Small intestine (tissue), 7 donors: ENCODE measurements around the gene CHD9. TPM values are rescaled to one million over a fixed set of nuclear protein-coding genes. Genes with fewer than 3 reads are reported as not detected.
A peak's percentile ranks its signal among the peaks of the same experiment; 100 is the strongest.

ENCODE experiments used
- DNase-seq, 2 donors: peaks; one replicate each; pipeline versions ENCODE4 v3.0.0 to v3.0.0-alpha.2; 2013
- FAIRE-seq: peaks from 2 replicates; lab custom pipeline; 2012; peaks lifted over from hg19 to GRCh38; lab: Jason Lieb, UNC
- H3K27ac ChIP-seq, 3 donors: one replicate each; pipeline ENCODE4 v1.5.1; 2013; ENCODE audit warnings: low read length in 2 of 3, mild to moderate bottlenecking in 2 of 3, control low read depth in 1 of 3, inconsistent platforms in 1 of 3, low read depth in 1 of 3, moderate library complexity in 1 of 3
- H3K27me3 ChIP-seq, 3 donors: one replicate each; pipeline ENCODE4 v1.6.1; 2013; ENCODE audit warnings: low read length in 3 of 3, inconsistent platforms in 1 of 3; ENCODE audit not compliant: control insufficient read depth in 3 of 3, insufficient read depth in 3 of 3
- H3K36me3 ChIP-seq, 3 donors: one replicate each; pipeline ENCODE4 v1.6.1; 2013; ENCODE audit warnings: low read length in 3 of 3, inconsistent platforms in 1 of 3, low read depth in 1 of 3, mild to moderate bottlenecking in 1 of 3, moderate library complexity in 1 of 3; ENCODE audit not compliant: control insufficient read depth in 3 of 3, insufficient read depth in 2 of 3
- H3K4me1 ChIP-seq, 3 donors: one replicate each; pipeline ENCODE4 v1.6.1; 2013; ENCODE audit warnings: low read length in 2 of 3, inconsistent platforms in 1 of 3, low read depth in 1 of 3, mild to moderate bottlenecking in 1 of 3, moderate library complexity in 1 of 3; ENCODE audit not compliant: control insufficient read depth in 3 of 3, insufficient read depth in 2 of 3
- H3K4me3 ChIP-seq, 3 donors: one replicate each; pipeline ENCODE4 v1.5.1; 2013; ENCODE audit warnings: low read length in 3 of 3, control low read depth in 1 of 3, inconsistent platforms in 1 of 3, low read depth in 1 of 3, mild to moderate bottlenecking in 1 of 3, moderate library complexity in 1 of 3
- H3K9me3 ChIP-seq, 2 donors: one replicate each; pipeline ENCODE4 v1.6.1; 2013; ENCODE audit warnings: low read depth in 1 of 2, low read length in 1 of 2; ENCODE audit not compliant: control insufficient read depth in 2 of 2, insufficient read depth in 1 of 2
- WGBS, 3 donors: extraction: QIAGEN DNeasy Blood & Tissue Kit; methylation state at CpG; one replicate each; pipeline ENCODE4 v1.1.7; 2013; 5-methylcytosine and 5-hydroxymethylcytosine counted together
- polyA plus RNA-seq, 4 donors: library from polyadenylated mRNA; stranded (reverse) in 3 of 4; unstranded in 1 of 4; fragments of 200-250 nt in 3 of 4; fragments of 120-200 nt in 1 of 4; gene quantifications; one replicate each; pipeline versions ENCODE4 v1.2.1 to v1.2.3, GENCODE V29; 2013
- donor health status: healthy with polysubstance abuse.
- donor health status: control.
- donor health status: control.
- donor health status: Bipolar disorder and iron deficiency.
- donor health status: healthy.

Gene CHD9
- polyA plus RNA-seq, 4 donors = 7.6 to 33.5 (median 11.2) TPM

DNA sequence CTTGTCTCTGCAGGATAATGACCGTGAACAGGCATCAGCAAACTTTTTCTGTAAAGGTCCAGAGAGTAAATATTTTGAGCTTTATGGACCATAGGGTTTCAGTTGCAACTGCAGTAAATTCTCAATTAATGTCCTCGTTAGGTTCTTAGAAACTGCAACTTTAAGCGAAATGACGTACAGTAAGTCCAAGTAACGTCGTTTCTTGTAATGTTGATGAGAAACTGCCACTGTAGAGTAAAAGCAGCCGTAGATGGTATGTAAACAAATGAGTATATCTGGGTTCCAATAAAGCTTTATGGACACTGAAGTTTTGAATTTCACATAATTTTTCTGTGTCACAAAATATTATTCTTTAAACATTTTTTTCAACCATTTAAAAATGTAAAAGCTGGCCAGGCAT, 4.9 kb downstream of the CHD9 start:
- H3K27ac ChIP-seq = no peak overlapping the region
- peaks cover 0 to 12% (median 12%) of the 10 kb centered on the region in 3 donors for H3K4me1 ChIP-seq
- H3K4me3 ChIP-seq = no peak overlapping the region
- 68 to 93% (median 92%) methylated on average over 7 of the region's 7 CpGs for WGBS, 3 donors
- no peaks in the 10 kb centered on the region for H3K27me3 ChIP-seq
- FAIRE-seq (no peak), DNase-seq (no peak)
- H3K36me3 ChIP-seq = peaks cover 0 to 5% (median 0%) of the 10 kb centered on the region in 3 donors
- H3K9me3 ChIP-seq = no peaks in the 10 kb centered on the region

DNA sequence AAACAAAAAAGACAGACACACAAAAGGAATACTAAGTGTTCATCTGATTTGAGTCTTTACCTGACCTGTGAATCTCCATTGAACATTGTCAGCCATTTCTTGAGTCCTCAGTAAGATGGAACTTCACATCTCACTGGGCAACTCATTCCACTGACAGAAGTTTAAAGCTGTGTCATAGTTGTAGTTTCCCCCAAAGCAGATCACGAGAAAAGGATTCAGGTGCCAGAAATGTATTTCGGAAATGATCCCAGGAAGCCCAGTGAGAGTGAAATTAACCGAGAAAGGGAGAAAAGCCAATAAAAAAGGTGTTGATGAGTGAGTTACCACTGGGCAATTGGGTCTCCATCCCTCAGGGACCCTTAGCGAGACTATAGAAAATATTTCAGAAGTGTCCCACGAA, 6.5 kb downstream of the CHD9 start:
- peaks cover 0 to 5% (median 0%) of the 10 kb centered on the region in 3 donors for H3K36me3 ChIP-seq
- no peaks in the 10 kb centered on the region for H3K9me3 ChIP-seq
- DNase-seq = no peak
- H3K4me1 ChIP-seq = peaks cover 0 to 9% (median 8%) of the 10 kb centered on the region in 3 donors
- no peak for FAIRE-seq
- WGBS, 3 donors = 82 to 88% (median 87%) methylated on average over 5 of the region's 5 CpGs
- H3K27me3 ChIP-seq = no peaks in the 10 kb centered on the region
- peak overlapping the region in 2 of 3 donors; percentile 48 to 52 for H3K27ac ChIP-seq
- H3K4me3 ChIP-seq = no peak overlapping the region

DNA sequence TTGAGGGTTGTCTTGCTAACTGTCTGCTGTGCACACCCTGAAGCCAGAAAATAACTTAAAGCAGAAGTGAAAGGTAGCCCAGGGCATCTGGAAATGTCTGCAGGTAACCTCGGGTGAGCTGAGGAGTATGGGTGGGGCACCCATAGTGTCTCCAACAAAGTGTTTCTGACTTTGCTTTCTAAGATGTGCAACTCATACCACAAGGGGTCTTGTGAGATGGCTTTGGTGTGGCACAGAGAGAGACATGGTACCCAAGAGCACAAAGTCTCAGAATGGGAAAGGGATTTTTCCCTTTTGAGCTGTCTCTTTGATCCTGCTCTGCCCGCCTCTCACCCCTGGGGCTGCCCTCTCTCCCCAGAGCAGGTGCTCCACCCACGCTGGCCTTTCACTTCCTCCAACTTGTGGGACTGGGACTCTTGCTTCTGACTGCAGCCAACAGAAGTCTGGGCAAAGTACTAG, 6.9 kb downstream of the CHD9 start:
- 4 to 24% (median 22%) methylated on average over 3 of the region's 3 CpGs for WGBS, 3 donors
- H3K36me3 ChIP-seq = peaks cover 0 to 5% (median 0%) of the 10 kb centered on the region in 3 donors
- peak overlapping the region; percentile 4 to 52 (median 48) for H3K27ac ChIP-seq
- no peaks in the 10 kb centered on the region for H3K27me3 ChIP-seq
- peaks cover 0 to 8% (median 6%) of the 10 kb centered on the region in 3 donors for H3K4me1 ChIP-seq
- peak; percentile 71 to 89 for DNase-seq
- no peaks in the 10 kb centered on the region for H3K9me3 ChIP-seq
- H3K4me3 ChIP-seq = no peak overlapping the region
- FAIRE-seq = no peak

DNA sequence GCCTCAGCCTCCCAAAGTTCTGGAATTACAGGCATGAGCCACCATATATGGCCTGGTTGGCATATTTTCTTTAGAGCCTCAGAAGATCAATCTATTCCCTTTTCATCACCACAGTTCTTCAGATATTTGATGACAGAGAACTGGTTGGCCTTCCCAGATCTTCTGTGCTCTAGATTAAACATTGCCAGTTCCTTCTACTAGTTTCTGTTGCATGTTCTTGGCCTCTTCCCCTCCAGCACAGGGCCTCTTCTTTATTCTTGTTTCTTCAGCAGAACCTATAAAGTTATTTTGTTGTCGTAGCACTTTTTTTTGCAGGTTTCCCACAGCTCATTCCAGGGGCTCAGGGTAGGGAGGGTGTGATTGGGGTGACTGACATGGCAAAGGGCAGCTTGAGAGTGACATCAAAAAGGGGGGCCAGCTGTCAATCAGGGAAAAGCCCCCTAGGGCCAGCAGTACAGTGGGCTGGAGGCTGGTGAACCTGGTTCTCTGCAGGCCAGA, 9.3 kb downstream of the CHD9 start:
- no peak overlapping the region for H3K27ac ChIP-seq
- 90 to 94% (median 93%) methylated on average over 1 of the region's 1 CpG for WGBS, 3 donors
- DNase-seq = no peak
- peaks cover 0 to 8% (median 6%) of the 10 kb centered on the region in 3 donors for H3K4me1 ChIP-seq
- H3K27me3 ChIP-seq = no peaks in the 10 kb centered on the region
- no peaks in the 10 kb centered on the region for H3K9me3 ChIP-seq
- no peak overlapping the region for H3K4me3 ChIP-seq
- peaks cover 0 to 18% (median 0%) of the 10 kb centered on the region in 3 donors for H3K36me3 ChIP-seq
- no peak for FAIRE-seq

DNA sequence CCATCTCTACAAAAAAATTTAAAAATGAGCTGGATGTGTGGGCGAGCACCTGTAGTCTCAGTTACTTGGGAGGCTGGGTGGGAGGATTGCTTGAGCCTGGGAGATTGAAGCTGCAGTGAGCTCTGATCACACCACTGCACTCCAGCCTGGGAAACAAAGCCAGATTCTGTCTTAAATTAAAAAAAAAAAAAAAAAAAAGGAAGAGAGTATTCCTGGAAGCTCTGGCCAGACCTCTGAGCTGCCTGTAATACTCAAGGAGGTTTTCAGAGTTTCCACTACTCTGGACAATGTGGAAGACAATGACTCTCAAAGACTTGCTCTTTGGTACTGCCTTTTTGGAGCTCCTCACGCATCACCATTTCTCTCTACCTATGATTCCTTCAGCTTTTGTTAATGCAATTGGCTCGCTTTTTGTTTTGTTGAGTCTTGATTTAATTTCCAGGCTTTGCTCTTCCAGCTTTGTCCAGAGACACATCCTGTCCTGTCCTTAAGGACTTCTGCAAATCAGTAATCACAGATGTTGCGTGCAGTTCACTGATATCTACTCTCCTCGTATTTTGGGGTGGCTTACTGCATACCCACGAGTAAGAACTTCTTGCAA, 10.8 kb downstream of the CHD9 start:
- Histone ChIP-seq H3K4me3 (no peak overlapping the region), H3K4me1 (peaks cover 0 to 8% (median 6%) of the 10 kb centered on the region in 3 donors), H3K36me3 (peaks cover 0 to 15% (median 0%) of the 10 kb centered on the region in 3 donors), H3K27me3 (no peaks in the 10 kb centered on the region), H3K9me3 (no peaks in the 10 kb centered on the region), H3K27ac (no peak overlapping the region)
- FAIRE-seq (no peak), DNase-seq (no peak)
- WGBS, 3 donors = 75 to 89% (median 85%) methylated on average over 6 of the region's 6 CpGs

DNA sequence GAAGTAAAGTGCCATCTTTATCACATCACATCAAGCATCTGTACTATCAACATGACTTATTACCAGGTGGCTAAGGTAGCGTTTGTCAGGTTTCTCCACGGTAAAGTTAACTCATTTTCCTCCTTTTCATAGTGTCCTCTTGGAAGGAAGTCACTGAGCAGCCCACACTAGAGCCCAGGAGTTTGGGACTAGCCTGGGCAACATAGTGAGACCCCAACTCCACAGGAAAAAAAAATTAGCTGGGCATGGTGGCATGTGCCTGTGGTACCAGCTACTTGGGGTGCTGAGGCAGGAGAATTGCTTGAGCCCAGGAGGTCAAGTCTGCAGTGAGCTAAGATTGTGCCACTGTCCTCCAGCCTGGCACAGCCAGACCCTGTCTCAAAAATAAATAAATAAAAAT, 12.9 kb downstream of the CHD9 start:
- peaks cover 0 to 7% (median 7%) of the 10 kb centered on the region in 3 donors for H3K4me1 ChIP-seq
- 81 to 90% (median 83%) methylated on average over 2 of the region's 2 CpGs for WGBS, 3 donors
- H3K27ac ChIP-seq = no peak overlapping the region
- DNase-seq = no peak
- no peaks in the 10 kb centered on the region for H3K27me3 ChIP-seq
- no peak overlapping the region for H3K4me3 ChIP-seq
- H3K9me3 ChIP-seq = no peaks in the 10 kb centered on the region
- no peak for FAIRE-seq
- H3K36me3 ChIP-seq = peaks cover 0 to 16% (median 0%) of the 10 kb centered on the region in 3 donors

DNA sequence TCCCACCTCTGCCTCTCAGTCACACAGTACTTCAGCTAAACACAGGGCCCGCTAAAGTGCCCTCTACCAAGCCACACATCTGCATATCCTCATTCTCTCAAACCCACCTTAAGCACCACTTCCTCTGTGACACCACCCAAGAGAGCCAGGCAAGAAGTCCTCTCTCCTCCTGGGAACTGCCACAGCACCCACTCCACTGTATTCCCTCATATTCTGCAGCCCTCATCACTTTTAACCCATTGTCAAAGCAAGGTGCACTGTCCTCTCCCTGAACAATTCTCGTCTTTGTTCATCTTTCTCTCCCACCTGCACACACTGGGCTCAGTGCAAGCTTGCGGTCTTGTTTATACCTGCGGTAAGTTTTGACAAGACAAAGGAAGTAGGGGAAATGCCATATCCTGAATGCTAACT, 13.6 kb downstream of the CHD9 start:
- Histone ChIP-seq H3K36me3 (peaks cover 0 to 17% (median 0%) of the 10 kb centered on the region in 3 donors), H3K27ac (no peak overlapping the region), H3K4me1 (peaks cover 0 to 7% (median 7%) of the 10 kb centered on the region in 3 donors), H3K9me3 (no peaks in the 10 kb centered on the region), H3K27me3 (no peaks in the 10 kb centered on the region), H3K4me3 (no peak overlapping the region)
- FAIRE-seq (no peak), DNase-seq (no peak)
- 78 to 91% (median 90%) methylated on average over 4 of the region's 4 CpGs for WGBS, 3 donors

DNA sequence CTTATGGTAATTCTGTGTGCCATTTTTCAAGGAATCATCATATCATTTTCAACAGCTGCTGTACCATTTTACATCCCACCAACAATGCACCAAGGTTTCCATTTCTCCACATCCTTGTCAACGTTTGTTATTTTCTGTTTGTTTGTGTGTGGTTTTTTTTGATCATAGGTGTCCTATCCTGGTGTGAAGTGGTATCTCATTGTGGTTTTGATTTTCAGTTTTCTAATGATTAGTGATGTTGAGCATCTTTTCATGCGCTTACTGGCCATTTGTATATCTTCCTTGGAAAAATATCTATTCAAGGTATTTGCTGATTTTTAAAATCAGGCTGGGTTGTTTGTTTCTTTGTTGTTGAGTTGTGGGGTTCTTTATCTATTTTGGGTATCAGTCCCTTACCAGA, 15.0 kb downstream of the CHD9 start:
- H3K27ac ChIP-seq = no peak overlapping the region
- WGBS, 3 donors = 72 to 95% (median 84%) methylated on average over 2 of the region's 2 CpGs
- FAIRE-seq = no peak

More for the DNA sequence above, 15.0 kb downstream of the CHD9 start:
- Histone ChIP-seq H3K4me3 (no peak overlapping the region), H3K9me3 (peaks cover 0 to 6% of the 10 kb centered on the region in 2 donors), H3K36me3 (peaks cover 0 to 18% (median 0%) of the 10 kb centered on the region in 3 donors), H3K4me1 (peaks cover 0 to 7% (median 7%) of the 10 kb centered on the region in 3 donors), H3K27me3 (no peaks in the 10 kb centered on the region)
- no peak for DNase-seq
